WTC11 (cell line): ENCODE measurements around the gene SLC29A4.
"Not testable (repeated sequence)": the region's sequence is repeated elsewhere in the genome, so short reads cannot be mapped to it uniquely, and the experiment has no call there.

Experiments
- AR ChIP-seq: fragments of 250-450 bp; sonication (Bioruptor Pico); IDR thresholded peaks from 2 replicates; pipeline ENCODE4 v1.9.0; 2021; ENCODE audit warnings: mild to moderate bottlenecking
- CREM ChIP-seq: sonication (generic); formaldehyde crosslinking; IDR thresholded peaks from 2 replicates; pipeline ENCODE4 v1.8.1; 2022; ENCODE audit warnings: mild to moderate bottlenecking, missing genetic modification reagents, moderate library complexity
- CTCF ChIP-seq: fragments of 200-600 bp; IDR thresholded peaks from 2 replicates; pipeline ENCODE4 v1.8.0; 2022; ENCODE audit warnings: antibody characterized with exemption
- ESRRA ChIP-seq: sonication (generic); formaldehyde crosslinking; IDR thresholded peaks from 2 replicates; pipeline ENCODE4 v1.8.1; 2022; ENCODE audit warnings: mild to moderate bottlenecking, missing genetic modification reagents, borderline replicate concordance
- FOXK1 ChIP-seq: sonication (generic); formaldehyde crosslinking; IDR thresholded peaks from 2 replicates; pipeline ENCODE4 v1.8.0; 2022; ENCODE audit warnings: mild to moderate bottlenecking, moderate library complexity, missing genetic modification reagents
- GTF2I ChIP-seq: fragments of 250-450 bp; sonication (Bioruptor Pico); conservative IDR thresholded peaks from 2 replicates; pipeline ENCODE4 v1.4.0; 2021; ENCODE audit warnings: mild to moderate bottlenecking
- MAX ChIP-seq: sonication (generic); formaldehyde crosslinking; IDR thresholded peaks from 2 replicates; pipeline ENCODE4 v1.8.0; 2022; ENCODE audit warnings: mild to moderate bottlenecking, missing genetic modification reagents
- NFE2L1 ChIP-seq: sonication (generic); formaldehyde crosslinking; IDR thresholded peaks from 2 replicates; pipeline ENCODE4 v1.8.1; 2023; ENCODE audit warnings: missing genetic modification reagents
- NR2C2 ChIP-seq: sonication (generic); formaldehyde crosslinking; IDR thresholded peaks from 2 replicates; pipeline ENCODE4 v1.8.0; 2022; ENCODE audit warnings: mild to moderate bottlenecking, missing genetic modification reagents
- SP1 ChIP-seq: sonication (generic); formaldehyde crosslinking; conservative IDR thresholded peaks from 2 replicates; pipeline ENCODE4 v1.8.1; 2022; ENCODE audit warnings: missing genetic modification reagents
- TEAD1 ChIP-seq: sonication (generic); formaldehyde crosslinking; IDR thresholded peaks from 2 replicates; pipeline ENCODE4 v1.8.0; 2022; ENCODE audit warnings: mild to moderate bottlenecking, missing genetic modification reagents
- ZBTB21 ChIP-seq: sonication (generic); formaldehyde crosslinking; IDR thresholded peaks from 2 replicates; pipeline ENCODE4 v1.8.1; 2023; ENCODE audit warnings: mild to moderate bottlenecking, missing genetic modification reagents, borderline replicate concordance
- TF ChIP-seq, protein P1 (sequence below): sonication (generic); formaldehyde crosslinking; IDR thresholded peaks from 2 replicates; pipeline ENCODE4 v1.8.0; 2022; ENCODE audit warnings: missing genetic modification reagents

DNA sequence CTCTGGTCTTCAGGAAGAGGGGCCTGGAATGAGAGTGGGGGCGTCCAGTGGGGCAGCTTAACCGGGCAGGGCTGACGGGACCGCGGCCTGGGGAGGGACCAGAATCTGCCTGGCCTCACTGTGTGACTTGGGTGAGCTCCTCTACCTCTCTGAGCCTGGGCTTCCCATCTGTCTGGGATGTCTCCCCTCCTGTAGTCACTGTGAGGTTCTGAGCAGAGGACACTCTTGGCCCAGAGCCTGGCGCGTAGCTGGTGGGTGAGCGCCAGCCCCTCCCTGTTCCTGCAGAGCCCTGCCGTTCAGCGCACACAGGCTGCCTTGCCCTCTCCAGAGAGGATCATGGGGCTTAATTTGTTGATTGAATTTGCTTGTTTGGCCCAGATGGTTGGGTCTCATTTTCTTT lies 7.2 kb upstream of the SLC29A4 start:
- not testable (repeated sequence) for TF ChIP-seq CREM (CRISPR knock-in tag); CTCF; NR2C2 (CRISPR knock-in tag); ESRRA (CRISPR knock-in tag); MAX (CRISPR knock-in tag); SP1 (CRISPR knock-in tag); FOXK1 (CRISPR knock-in tag); NFE2L1; GTF2I (CRISPR knock-in tag); ZBTB21; TEAD1 (CRISPR knock-in tag); AR
- TF ChIP-seq, protein P1, sequence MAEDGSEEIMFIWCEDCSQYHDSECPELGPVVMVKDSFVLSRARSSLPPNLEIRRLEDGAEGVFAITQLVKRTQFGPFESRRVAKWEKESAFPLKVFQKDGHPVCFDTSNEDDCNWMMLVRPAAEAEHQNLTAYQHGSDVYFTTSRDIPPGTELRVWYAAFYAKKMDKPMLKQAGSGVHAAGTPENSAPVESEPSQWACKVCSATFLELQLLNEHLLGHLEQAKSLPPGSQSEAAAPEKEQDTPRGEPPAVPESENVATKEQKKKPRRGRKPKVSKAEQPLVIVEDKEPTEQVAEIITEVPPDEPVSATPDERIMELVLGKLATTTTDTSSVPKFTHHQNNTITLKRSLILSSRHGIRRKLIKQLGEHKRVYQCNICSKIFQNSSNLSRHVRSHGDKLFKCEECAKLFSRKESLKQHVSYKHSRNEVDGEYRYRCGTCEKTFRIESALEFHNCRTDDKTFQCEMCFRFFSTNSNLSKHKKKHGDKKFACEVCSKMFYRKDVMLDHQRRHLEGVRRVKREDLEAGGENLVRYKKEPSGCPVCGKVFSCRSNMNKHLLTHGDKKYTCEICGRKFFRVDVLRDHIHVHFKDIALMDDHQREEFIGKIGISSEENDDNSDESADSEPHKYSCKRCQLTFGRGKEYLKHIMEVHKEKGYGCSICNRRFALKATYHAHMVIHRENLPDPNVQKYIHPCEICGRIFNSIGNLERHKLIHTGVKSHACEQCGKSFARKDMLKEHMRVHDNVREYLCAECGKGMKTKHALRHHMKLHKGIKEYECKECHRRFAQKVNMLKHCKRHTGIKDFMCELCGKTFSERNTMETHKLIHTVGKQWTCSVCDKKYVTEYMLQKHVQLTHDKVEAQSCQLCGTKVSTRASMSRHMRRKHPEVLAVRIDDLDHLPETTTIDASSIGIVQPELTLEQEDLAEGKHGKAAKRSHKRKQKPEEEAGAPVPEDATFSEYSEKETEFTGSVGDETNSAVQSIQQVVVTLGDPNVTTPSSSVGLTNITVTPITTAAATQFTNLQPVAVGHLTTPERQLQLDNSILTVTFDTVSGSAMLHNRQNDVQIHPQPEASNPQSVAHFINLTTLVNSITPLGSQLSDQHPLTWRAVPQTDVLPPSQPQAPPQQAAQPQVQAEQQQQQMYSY (CRISPR knock-in tag) = not testable (repeated sequence)
